GM12878 (cell line): ENCODE results near the gene HNRNPR. TPM values are rescaled to one million over a fixed set of nuclear protein-coding genes. Genes with fewer than 3 reads are reported as not detected.

ENCODE experiments used
- ATAC-seq: fragments of 200-7000 bp; cut with Tn5 transposase; 3 replicates; pipeline ENCODE4 v1.9.1; 2020; ENCODE audit warnings: mild to moderate bottlenecking, moderate library complexity
- BruUV-seq: library from RNA; stranded (reverse); fragments of 400-500 nt; replicated peaks from 2 replicates; lab custom pipeline; 2021; lab: Mats Ljungman, UMichigan
- CTCF ChIA-PET: fragments of 300-600 bp; sonication (Branson Sonifier 250); formaldehyde crosslinking; extraction: SDS; loops from one replicate; lab custom pipeline; 2021; ENCODE audit warnings: inconsistent platforms; lab: Yijun Ruan, JAX
- POLR2A ChIA-PET: fragments of 350-600 bp; formaldehyde crosslinking; extraction: SDS; loops from one replicate; lab custom pipeline; 2021; ENCODE audit warnings: inconsistent platforms; lab: Charles Lee
- RAD21 ChIA-PET: fragments of 300-600 bp; sonication (Branson Sonifier 250); formaldehyde crosslinking; loops from one replicate; lab custom pipeline; 2023; ENCODE audit warnings: antibody characterized with exemption; ENCODE audit not compliant: unreplicated experiment; lab: Charles Lee
- SMC1A ChIA-PET: fragments of 300-600 bp; sonication (Branson Sonifier 250); formaldehyde crosslinking; loops from one replicate; lab custom pipeline; 2023; ENCODE audit not compliant: unreplicated experiment, uncharacterized antibody; lab: Charles Lee
- DNase-seq: peaks from one replicate; pipeline ENCODE4 v3.0.0-alpha.2; 2011; ENCODE audit warnings: low read depth, low spot score
- FAIRE-seq: peaks from 3 replicates; lab custom pipeline; 2011; peaks lifted over from hg19 to GRCh38; lab: Jason Lieb, UNC
- H2AFZ ChIP-seq: 2 replicates; pipeline ENCODE4 v1.6.0; 2011; ENCODE audit warnings: low read depth, low read length, control low read depth; ENCODE audit not compliant: control insufficient read depth
- H3K27ac ChIP-seq: 2 replicates; pipeline ENCODE4 v1.5.1; 2011; ENCODE audit warnings: control low read depth; ENCODE audit not compliant: control insufficient read depth, insufficient read depth
- H3K27me3 ChIP-seq, 2 experiments: replicated peaks in 1 of 2; 2 replicates each; pipeline versions ENCODE4 v1.6.0 to v1.6.1; 2011; ENCODE audit warnings: low read length in 1 of 2; ENCODE audit not compliant: control insufficient read depth in 2 of 2, insufficient read depth in 2 of 2
- H3K36me3 ChIP-seq, 2 experiments: 2 replicates each; pipeline ENCODE4 v1.5.1; 2011; ENCODE audit warnings: low read length in 1 of 2; ENCODE audit not compliant: control insufficient read depth in 2 of 2, insufficient read depth in 2 of 2
- H3K4me1 ChIP-seq: 2 replicates; pipeline ENCODE4 v1.6.1; 2011; ENCODE audit warnings: mild to moderate bottlenecking, low read length, moderate library complexity, mixed read lengths; ENCODE audit not compliant: control insufficient read depth, insufficient read depth
- H3K4me2 ChIP-seq: 2 replicates; pipeline ENCODE4 v1.6.0; 2011; ENCODE audit warnings: control low read depth; ENCODE audit not compliant: control insufficient read depth, insufficient read depth
- H3K4me3 ChIP-seq: fragments of 200-600 bp; sonication (generic); 2 replicates; pipeline ENCODE4 v1.5.1; 2016
- H3K79me2 ChIP-seq: 2 replicates; pipeline ENCODE4 v1.6.0; 2011; ENCODE audit warnings: low read length; ENCODE audit not compliant: control insufficient read depth, insufficient read depth
- H3K9ac ChIP-seq: 2 replicates; pipeline ENCODE4 v1.8.0; 2011; ENCODE audit warnings: low read length, control low read depth, mixed read lengths; ENCODE audit not compliant: control insufficient read depth, insufficient read depth
- H3K9me3 ChIP-seq: replicated peaks from 3 replicates; pipeline ENCODE4 v1.5.1; 2011; ENCODE audit warnings: mild to moderate bottlenecking, low read length; ENCODE audit not compliant: control insufficient read depth, insufficient read depth
- H4K20me1 ChIP-seq: 2 replicates; pipeline ENCODE4 v1.6.0; 2011; ENCODE audit not compliant: control insufficient read depth, insufficient read depth
- BMI1 ChIP-seq: fragments of 450-650 bp; IDR thresholded peaks from 2 replicates; pipeline ENCODE4 v1.6.1; 2016; ENCODE audit warnings: mild to moderate bottlenecking, moderate library complexity, borderline replicate concordance
- HCFC1 ChIP-seq: fragments of 150-350 bp; IDR thresholded peaks from 2 replicates; pipeline ENCODE4 v1.6.1; 2014; ENCODE audit warnings: low read length
- MEF2B ChIP-seq: fragments of 450-650 bp; IDR thresholded peaks from 2 replicates; pipeline ENCODE4 v1.6.1; 2018; ENCODE audit warnings: mild to moderate bottlenecking, moderate library complexity; ENCODE audit not compliant: partially characterized antibody, poor library complexity, severe bottlenecking
- WRNIP1 ChIP-seq: IDR thresholded peaks from 2 replicates; pipeline ENCODE4 v1.6.1; 2011; ENCODE audit warnings: low read depth, low read length, improper control_type of control experiment, borderline replicate concordance
- YBX1 ChIP-seq: fragments of 450-650 bp; IDR thresholded peaks from 2 replicates; pipeline ENCODE4 v1.6.1; 2016; ENCODE audit warnings: antibody characterized with exemption
- ZBTB40 ChIP-seq: fragments of 450-650 bp; IDR thresholded peaks from 2 replicates; pipeline ENCODE4 v1.6.1; 2016; ENCODE audit warnings: mild to moderate bottlenecking, moderate library complexity, borderline replicate concordance
- WGBS: methylation state at CpG from one replicate; pipeline ENCODE4 v1.1.6; 2016; ENCODE audit warnings: low lambda C conversion rate; ENCODE audit not compliant: insufficient replicate concordance, insufficient coverage; ENCODE audit errors: missing lambda C conversion rate; 5-methylcytosine and 5-hydroxymethylcytosine counted together
- in situ Hi-C: fragments of 300-500 bp; cut with MboI; formaldehyde crosslinking; loops from 9 replicates; pipeline ENCODE4 v1.14.3; 2018; ENCODE audit warnings: mixed read lengths
- intact Hi-C: fragments of 100-400 bp; cut with micrococcal nuclease; formaldehyde crosslinking; loops from one replicate; pipeline ENCODE4 v1.14.2; 2022; ENCODE audit not compliant: unreplicated experiment
- polyA plus RNA-seq, 11 experiments: library from polyadenylated mRNA; depleted of rRNA in 4 of 11; unstranded in 6 of 11; stranded (reverse) in 5 of 11; fragments of >200 nt; fragmentation: Nextera tagmentation in 4 of 11; fragmentation: Illumina TruSeq in 1 of 11; extraction: Ambion mirVana in 4 of 11; extraction: Trizol in 1 of 11; gene quantifications; 1 replicate in 1 of 11; 2 replicates in 10 of 11; pipeline versions ENCODE4 v1.2.1 to v1.2.3, GENCODE V29; 2011 to 2016; ENCODE audit warnings: inconsistent platforms in 2 of 11, missing spikeins in 2 of 11, low read depth in 1 of 11
- total RNA-seq, 4 experiments: library from RNA; depleted of rRNA in 3 of 4; stranded (reverse); fragments of >200 nt in 3 of 4; fragmentation: Illumina TruSeq in 1 of 4; extraction: Trizol in 1 of 4; gene quantifications; 2 replicates each; pipeline versions ENCODE4 v1.2.1 to v1.2.3, GENCODE V29; 2013 to 2021

The HNRNPR gene
- total and polyA plus RNA-seq, 10 of the 15 experiments (the other 5 are each of a cell fraction or from before 2014, with no cell fraction given) = 80.5 to 280 (median 218) TPM

GRCh38 chr1:23283667-23284602, 60.1 kb downstream of the HNRNPR start:
- WGBS = 97% methylated on average over 4 of the region's 4 CpGs
- SMC1A ChIA-PET = interaction anchor here (0.9 kb wide), 1 partner anchor 19 kb away, joined by 3 read pairs; no protein-coding TSS in a partner anchor
- H3K9ac ChIP-seq = no peak overlapping the region
- H3K4me2 ChIP-seq = no peak overlapping the region
- CTCF ChIA-PET = no interaction called here
- H3K36me3 ChIP-seq = peaks cover 0 to 23% of the 10 kb centered on the region in 2 experiments; a peak in 3 of 4 replicates
- RAD21 ChIA-PET = no interaction called here
- no peaks in the 10 kb centered on the region for H4K20me1 ChIP-seq
- no peaks in the 10 kb centered on the region for H3K4me1 ChIP-seq
- H3K79me2 ChIP-seq = no peaks in the 10 kb centered on the region
- intact Hi-C loops (loop anchor here (5.0 kb wide), 1 partner anchor 182 kb away; no protein-coding TSS in a partner anchor), in situ Hi-C loops (no loop called here)
- no TSS peak for BruUV-seq
- H3K4me3 ChIP-seq = no peak overlapping the region
- TF ChIP-seq ZBTB40 = no peak
- no peak for TF ChIP-seq HCFC1
- TF ChIP-seq YBX1 = no peak
- TF ChIP-seq BMI1 = no peak
- no peak for TF ChIP-seq MEF2B
- TF ChIP-seq WRNIP1 = no peak
- DNase-seq = no peak
- ATAC-seq = no peak
- FAIRE-seq = no peak
- H3K9me3 ChIP-seq = no peaks in the 10 kb centered on the region
- H3K27me3 ChIP-seq = no peaks in the 10 kb centered on the region
- H3K27ac ChIP-seq = no peak overlapping the region
- H2AFZ ChIP-seq = no peak overlapping the region
- POLR2A ChIA-PET = no interaction called here
